ENCODE data around the gene VTI1A.

VTI1A gene

GRCh38 chr10:112779025-112779770 lies 332.2 kb downstream of the VTI1A start:
- peak; percentile 41 for DNase-seq (ENCODE audit: low read depth, low spot score)
- no peak overlapping the region for H3K4me3 ChIP-seq (ENCODE audit: low read length)

GRCh38 chr10:112782200-112782907 lies 335.3 kb downstream of the VTI1A start:
- no peak overlapping the region for H3K4me3 ChIP-seq (ENCODE audit: low read length)
- no peak for DNase-seq (ENCODE audit: low read depth, low spot score)

- DNase-seq (ENCODE audit: low read depth, low spot score) = no peak
- H3K4me3 ChIP-seq (ENCODE audit: low read length) = no peak overlapping the region
Observed at GRCh38 chr10:112783351-112784021, 336.5 kb downstream of the VTI1A start.

- no peak overlapping the region for H3K4me3 ChIP-seq (ENCODE audit: low read length)
- no peak for DNase-seq (ENCODE audit: low read depth, low spot score)
Observed at GRCh38 chr10:112784022-112784461, 337.0 kb downstream of the VTI1A start.

GRCh38 chr10:112785089-112785488 lies 338.1 kb downstream of the VTI1A start:
- H3K4me3 ChIP-seq (ENCODE audit: low read length) = no peak overlapping the region
- DNase-seq (ENCODE audit: low read depth, low spot score) = no peak

DNA sequence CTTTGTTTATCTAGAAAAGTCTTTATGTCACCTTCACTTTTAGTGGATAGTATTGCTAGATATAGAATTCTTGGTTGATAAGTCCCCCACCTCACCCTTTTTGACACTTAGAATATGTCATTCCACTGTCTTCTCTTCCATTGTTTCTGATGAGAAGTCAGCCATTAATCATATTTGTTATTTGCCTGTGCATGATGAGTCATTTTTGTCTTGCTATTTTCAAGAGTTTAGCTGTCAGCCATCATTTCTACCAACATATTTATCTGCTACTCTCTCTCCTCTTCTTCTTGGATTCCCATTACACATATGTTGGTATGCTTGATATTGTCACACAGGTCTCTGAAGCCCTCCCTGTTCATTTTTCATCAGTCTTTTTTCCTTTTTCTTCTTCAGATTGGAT lies 342.2 kb downstream of the VTI1A start:
- H3K4me3 ChIP-seq (ENCODE audit: low read length) = no peak overlapping the region
- no peak for DNase-seq (ENCODE audit: low read depth, low spot score)

- no peak overlapping the region for H3K4me3 ChIP-seq (ENCODE audit: low read length)
- DNase-seq (ENCODE audit: low read depth, low spot score) = no peak
Observed at GRCh38 chr10:112790030-112790429, 343.0 kb downstream of the VTI1A start.

DNA sequence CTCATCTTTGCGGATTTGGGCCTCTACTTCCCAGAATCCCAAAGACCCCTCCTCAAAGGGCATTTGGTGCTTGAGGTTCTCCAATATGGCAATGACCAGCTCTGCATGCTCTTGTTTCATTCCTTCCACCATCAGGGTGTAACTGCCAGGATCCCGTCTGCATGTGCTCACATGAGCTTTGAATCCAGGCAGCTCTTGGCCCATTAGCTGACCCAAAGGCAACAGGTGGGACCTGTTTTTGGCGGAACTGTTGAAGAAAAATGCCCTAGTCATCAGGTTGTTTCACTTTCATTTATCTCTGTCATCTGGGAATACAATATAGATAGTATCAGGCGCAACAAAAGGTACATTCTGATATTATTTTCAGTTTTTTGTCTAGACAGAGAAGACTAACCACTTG lies 343.9 kb downstream of the VTI1A start:
- no peak for DNase-seq (ENCODE audit: low read depth, low spot score)
- H3K4me3 ChIP-seq (ENCODE audit: low read length) = no peak overlapping the region

- H3K4me3 ChIP-seq (ENCODE audit: low read length) = no peak overlapping the region
- no peak for DNase-seq (ENCODE audit: low read depth, low spot score)
Observed at GRCh38 chr10:112791447-112791846, 344.4 kb downstream of the VTI1A start.

- no peak for DNase-seq (ENCODE audit: low read depth, low spot score)
- no peak overlapping the region for H3K4me3 ChIP-seq (ENCODE audit: low read length)
Observed at GRCh38 chr10:112792487-112793201, 345.6 kb downstream of the VTI1A start.

DNA sequence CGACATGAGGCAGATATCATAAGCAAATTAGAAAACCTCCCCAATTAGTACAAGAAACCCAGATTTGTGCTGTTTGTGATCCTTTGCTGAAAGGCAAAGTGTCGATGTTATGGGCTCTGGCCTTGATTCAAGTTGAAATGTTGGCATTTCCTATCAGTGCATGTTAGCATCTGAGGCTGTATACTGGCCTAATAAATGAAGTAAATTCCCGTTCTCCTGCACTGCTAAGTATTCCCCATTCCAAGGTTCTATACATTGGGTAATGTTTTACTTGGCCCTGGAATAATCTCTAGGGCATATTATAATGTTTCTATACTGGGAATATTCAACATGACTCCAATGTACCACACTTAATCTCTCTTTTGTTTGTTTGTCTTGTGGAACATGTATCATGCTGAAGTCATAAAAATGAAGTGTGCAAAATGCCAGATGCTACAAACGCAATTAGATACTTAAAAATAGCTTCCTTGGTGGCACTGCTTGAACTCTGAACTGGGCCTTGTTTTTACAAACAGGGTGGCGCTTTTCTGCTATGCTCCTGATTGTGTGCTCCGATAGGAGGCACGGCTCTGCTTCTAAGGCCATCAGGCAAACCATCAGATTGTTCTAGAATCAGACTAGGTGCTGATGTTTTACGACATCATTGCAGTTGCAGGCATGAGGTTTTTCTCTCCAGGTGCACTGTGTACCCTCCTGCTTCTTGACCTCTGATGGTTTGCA lies 346.3 kb downstream of the VTI1A start:
- H3K4me3 ChIP-seq (ENCODE audit: low read length) = no peak overlapping the region
- DNase-seq (ENCODE audit: low read depth, low spot score) = no peak

DNA sequence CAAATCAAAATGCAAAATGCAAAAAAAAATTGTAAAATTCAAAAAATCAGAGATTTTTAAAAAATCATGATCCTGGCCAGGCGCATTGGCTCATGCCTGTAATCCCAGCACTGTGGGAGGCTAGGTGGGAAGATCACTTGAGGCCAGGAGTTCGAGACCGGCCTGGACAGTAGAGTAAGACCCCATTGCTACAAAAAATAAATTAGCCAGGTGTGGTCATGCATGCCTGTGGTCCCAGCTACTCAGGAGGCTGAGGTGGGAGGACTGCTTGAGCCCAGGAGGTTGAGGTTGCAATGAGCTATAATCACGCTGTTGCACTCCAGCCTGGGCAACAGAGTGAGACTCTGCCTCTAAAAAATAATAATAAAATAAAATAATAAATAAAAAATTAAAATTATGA lies 347.2 kb downstream of the VTI1A start:
- no peak overlapping the region for H3K4me3 ChIP-seq (ENCODE audit: low read length)
- DNase-seq (ENCODE audit: low read depth, low spot score) = no peak

GRCh38 chr10:112795067-112795466 lies 348.1 kb downstream of the VTI1A start:
- no peak overlapping the region for H3K4me3 ChIP-seq (ENCODE audit: low read length)
- DNase-seq (ENCODE audit: low read depth, low spot score) = no peak

DNA sequence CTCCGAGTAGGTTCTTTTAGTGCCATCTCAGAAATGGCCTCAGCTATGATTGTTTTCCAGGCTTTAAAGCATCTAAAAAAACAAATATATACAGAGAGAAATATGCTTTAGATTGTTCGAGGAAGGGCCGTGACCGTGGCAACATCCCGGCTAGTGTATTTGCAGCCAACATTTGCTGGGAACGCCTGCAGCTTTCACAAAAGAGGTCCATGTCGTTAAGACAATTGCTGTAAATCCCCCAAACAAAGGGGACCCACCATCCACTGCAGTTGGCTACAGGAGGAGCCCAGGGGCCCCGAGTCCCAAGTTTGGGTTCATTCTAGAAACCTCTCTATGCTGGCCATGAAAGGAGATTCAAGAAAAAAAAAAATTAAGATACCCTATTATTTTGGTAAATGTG lies 350.2 kb downstream of the VTI1A start:
- no peak for DNase-seq (ENCODE audit: low read depth, low spot score)
- no peak overlapping the region for H3K4me3 ChIP-seq (ENCODE audit: low read length)

GRCh38 chr10:112797855-112798254 lies 350.8 kb downstream of the VTI1A start:
- H3K4me3 ChIP-seq (ENCODE audit: low read length) = no peak overlapping the region
- DNase-seq (ENCODE audit: low read depth, low spot score) = no peak

GRCh38 chr10:112799038-112799437 lies 352.0 kb downstream of the VTI1A start:
- no peak overlapping the region for H3K4me3 ChIP-seq (ENCODE audit: low read length)
- no peak for DNase-seq (ENCODE audit: low read depth, low spot score)

DNA sequence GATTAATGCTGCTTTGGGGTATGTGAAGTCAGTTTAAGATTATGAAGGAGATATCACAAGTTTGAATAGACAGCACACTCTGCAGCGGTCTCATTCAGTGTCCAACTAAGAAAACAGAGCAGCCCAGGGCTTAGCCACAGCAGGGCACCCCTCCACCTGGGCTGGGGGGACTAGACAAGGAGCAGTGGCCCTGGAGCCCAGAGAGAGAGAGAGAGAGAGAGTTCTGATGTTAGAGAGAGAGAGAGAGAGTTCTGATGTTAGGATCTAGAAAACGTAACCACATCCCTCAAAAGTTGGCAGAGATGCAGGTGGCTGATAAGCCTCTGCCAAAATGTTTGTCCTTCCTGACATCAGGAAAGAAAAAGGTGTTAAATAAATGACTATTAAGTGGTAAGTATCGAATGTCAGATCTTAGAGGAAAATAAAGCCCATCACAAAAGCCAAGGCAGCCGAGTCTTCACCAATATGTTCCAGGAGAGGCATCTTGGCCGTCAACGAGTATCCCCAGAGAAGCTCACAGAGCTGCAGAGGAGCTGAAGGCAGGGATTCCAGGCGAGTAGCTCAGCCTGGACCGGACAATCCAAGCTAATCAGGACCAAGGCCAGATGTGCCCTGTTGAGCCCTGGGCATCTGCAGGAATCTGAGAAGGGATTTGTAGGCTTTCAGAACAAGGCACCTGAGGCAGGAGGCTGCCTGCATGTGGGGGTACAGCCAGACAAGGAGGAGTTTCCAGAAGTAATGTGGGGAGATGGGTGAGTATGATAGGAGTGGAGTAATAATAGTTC lies 352.9 kb downstream of the VTI1A start:
- DNase-seq (ENCODE audit: low read depth, low spot score) = peak; percentile 73
- no peak overlapping the region for H3K4me3 ChIP-seq (ENCODE audit: low read length)

- H3K4me3 ChIP-seq (ENCODE audit: low read length) = no peak overlapping the region
- no peak for DNase-seq (ENCODE audit: low read depth, low spot score)
Observed at GRCh38 chr10:112801004-112801403, 354.0 kb downstream of the VTI1A start.
